ENCODE results near the gene FAM168B.

- no peak for TF ChIP-seq ZNF274 (IDR thresholded peaks at IDR 0.05; ENCODE audit: low read depth, low read length)
- no peak for TF ChIP-seq SUZ12 (IDR thresholded peaks at IDR 0.05; ENCODE audit: extremely low read depth, insufficient read depth, insufficient read length)
- TF ChIP-seq YY1 (IDR thresholded peaks at IDR 0.05; ENCODE audit: insufficient read depth, insufficient read length) = no peak
These were observed 36.9 kb downstream of the FAM168B start for GRCh38 chr2:131056204-131056931.
